Liver (tissue), 3 donors: ENCODE data around the gene EXOC4.

Source experiments
- CTCF ChIP-seq: fragments of 150-350 bp; IDR thresholded peaks from 2 replicates; pipeline ENCODE4 v1.5.1; 2017; ENCODE audit warnings: improper control_type of control experiment, low read depth, low read length; ENCODE audit not compliant: missing input control
- GABPA ChIP-seq, 2 donors: IDR thresholded peaks in 1 of 2; conservative IDR thresholded peaks in 1 of 2; 2 replicates each; pipeline ENCODE4 v1.6.1; 2016; ENCODE audit warnings: antibody characterized with exemption in 2 of 2, mild to moderate bottlenecking in 1 of 2, moderate library complexity in 1 of 2
- donor health status: healthy.
- donor health status: healthy.

GRCh38 chr7:133560900-133561299 lies 308.0 kb downstream of the EXOC4 start:
- TF ChIP-seq CTCF (no peak), GABPA (IDR thresholded peaks at IDR 0.05 in 1 of 2, conservative IDR thresholded peaks at IDR 0.05 in 1 of 2) (no peak)
